Testis (tissue), 3 donors: ENCODE data around the gene ROR2. TPM values are rescaled to one million over a fixed set of nuclear protein-coding genes. Genes with fewer than 3 reads are reported as not detected.

Source experiments
- DNase-seq: peaks from one replicate; pipeline ENCODE4 v3.0.0-alpha.2; 2019
- H3K27ac ChIP-seq, 2 donors: fragments of 200-600 bp; sonication (generic); one replicate each; pipeline ENCODE4 v1.5.1; 2019
- H3K27me3 ChIP-seq: fragments of 200-600 bp; sonication (generic); one replicate; pipeline ENCODE4 v1.5.1; 2019
- H3K36me3 ChIP-seq: fragments of 200-600 bp; sonication (generic); one replicate; pipeline ENCODE4 v1.5.1; 2017; ENCODE audit warnings: low read depth; ENCODE audit errors: missing control alignments
- H3K4me1 ChIP-seq: fragments of 200-600 bp; sonication (generic); one replicate; pipeline ENCODE4 v1.5.1; 2019
- H3K4me3 ChIP-seq, 2 donors: fragments of 200-600 bp; sonication (generic); one replicate each; pipeline ENCODE4 v1.5.1; 2017 to 2019
- H3K9me3 ChIP-seq: fragments of 200-600 bp; sonication (generic); one replicate; pipeline ENCODE4 v1.5.1; 2017
- POLR2A ChIP-seq: fragments of 450-650 bp; IDR thresholded peaks from one replicate; pipeline ENCODE4 v1.6.1; 2017; ENCODE audit warnings: antibody characterized with exemption, mild to moderate bottlenecking, moderate library complexity
- WGBS, 2 donors: methylation state at CpG; one replicate each; pipeline ENCODE4 v1.1.5; 2018; 5-methylcytosine and 5-hydroxymethylcytosine counted together
- intact Hi-C: fragments of 100-400 bp; cut with DNase I; formaldehyde crosslinking; loops from one replicate; pipeline ENCODE4 v1.15.1; 2023; ENCODE audit warnings: low total_unique reads
- polyA plus RNA-seq: library from polyadenylated mRNA; stranded (reverse); fragments of 350-450 nt; fragmentation: Illumina TruSeq; extraction: RNeasy Lipid Tissue Mini Kit (QIAGEN cat#74804); gene quantifications from one replicate; pipeline ENCODE4 v1.2.3, GENCODE V29; 2014; ENCODE audit warnings: low read depth, low replicate concordance; ENCODE audit not compliant: insufficient read depth
- total RNA-seq, 2 donors: library from RNA; depleted of rRNA; stranded (reverse); fragments of >200 nt; gene quantifications; one replicate each; pipeline ENCODE4 v1.2.3, GENCODE V29; 2016
- TF ChIP-seq, protein P1 (sequence below), 3 experiments: fragments of 450-650 bp in 2 of 3; fragments of 200-600 bp in 1 of 3; sonication (generic) in 1 of 3; IDR thresholded peaks; one replicate each; pipeline ENCODE4 v1.5.1; 2016 to 2019; ENCODE audit warnings: antibody characterized with exemption in 3 of 3, mild to moderate bottlenecking in 2 of 3, moderate library complexity in 1 of 3

ROR2 gene
- total and polyA plus RNA-seq, 3 donors from 2014 or later, result 11.5 to 16.5 (median 12.3) TPM

GRCh38 chr9:91586282-91586681 is 363.7 kb downstream of the ROR2 start:
- no peaks in the 10 kb centered on the region for H3K27me3 ChIP-seq
- no peaks in the 10 kb centered on the region for H3K9me3 ChIP-seq
- 77 to 90% methylated on average over 8 of the region's 8 CpGs for WGBS, 2 donors
- no peak for DNase-seq
- no peak overlapping the region for H3K27ac ChIP-seq
- peaks cover 3% of the 10 kb centered on the region for H3K4me1 ChIP-seq
- H3K4me3 ChIP-seq, result no peak overlapping the region
- no peaks in the 10 kb centered on the region for H3K36me3 ChIP-seq
- intact Hi-C loops, result no loop called here
- no peak for TF ChIP-seq POLR2A
- TF ChIP-seq, protein P1, sequence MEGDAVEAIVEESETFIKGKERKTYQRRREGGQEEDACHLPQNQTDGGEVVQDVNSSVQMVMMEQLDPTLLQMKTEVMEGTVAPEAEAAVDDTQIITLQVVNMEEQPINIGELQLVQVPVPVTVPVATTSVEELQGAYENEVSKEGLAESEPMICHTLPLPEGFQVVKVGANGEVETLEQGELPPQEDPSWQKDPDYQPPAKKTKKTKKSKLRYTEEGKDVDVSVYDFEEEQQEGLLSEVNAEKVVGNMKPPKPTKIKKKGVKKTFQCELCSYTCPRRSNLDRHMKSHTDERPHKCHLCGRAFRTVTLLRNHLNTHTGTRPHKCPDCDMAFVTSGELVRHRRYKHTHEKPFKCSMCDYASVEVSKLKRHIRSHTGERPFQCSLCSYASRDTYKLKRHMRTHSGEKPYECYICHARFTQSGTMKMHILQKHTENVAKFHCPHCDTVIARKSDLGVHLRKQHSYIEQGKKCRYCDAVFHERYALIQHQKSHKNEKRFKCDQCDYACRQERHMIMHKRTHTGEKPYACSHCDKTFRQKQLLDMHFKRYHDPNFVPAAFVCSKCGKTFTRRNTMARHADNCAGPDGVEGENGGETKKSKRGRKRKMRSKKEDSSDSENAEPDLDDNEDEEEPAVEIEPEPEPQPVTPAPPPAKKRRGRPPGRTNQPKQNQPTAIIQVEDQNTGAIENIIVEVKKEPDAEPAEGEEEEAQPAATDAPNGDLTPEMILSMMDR (IDR thresholded peaks at IDR 0.05), result no peak

DNA sequence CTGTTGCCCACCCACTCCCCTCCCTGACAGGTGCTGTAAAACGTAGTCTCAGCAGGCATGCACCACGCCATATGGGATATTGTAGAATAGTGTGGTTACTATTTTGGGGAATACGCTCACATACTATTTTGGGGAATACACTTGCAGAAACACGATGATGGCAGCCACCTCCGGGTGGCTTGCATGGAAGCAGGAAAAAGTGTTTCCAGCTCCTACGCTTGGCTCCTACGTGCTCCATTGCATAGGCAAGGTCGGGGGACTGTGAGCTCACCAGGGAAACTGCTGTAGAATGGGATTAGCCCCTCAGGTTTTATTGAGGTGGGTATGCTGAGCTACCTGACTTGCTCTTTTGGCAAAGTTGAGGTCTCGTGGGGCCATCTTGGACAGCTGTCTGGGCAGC is 366.1 kb downstream of the ROR2 start:
- Histone ChIP-seq H3K9me3 (no peaks in the 10 kb centered on the region), H3K36me3 (no peaks in the 10 kb centered on the region), H3K27ac (no peak overlapping the region), H3K27me3 (no peaks in the 10 kb centered on the region), H3K4me3 (no peak overlapping the region), H3K4me1 (no peaks in the 10 kb centered on the region)
- no peak for DNase-seq
- TF ChIP-seq, protein P1 (IDR thresholded peaks at IDR 0.05), result no peak
- TF ChIP-seq POLR2A, result no peak
- intact Hi-C loops, result no loop called here
- WGBS, 2 donors, result 90 to 95% methylated on average over 8 to 9 of the region's 9 CpGs

DNA sequence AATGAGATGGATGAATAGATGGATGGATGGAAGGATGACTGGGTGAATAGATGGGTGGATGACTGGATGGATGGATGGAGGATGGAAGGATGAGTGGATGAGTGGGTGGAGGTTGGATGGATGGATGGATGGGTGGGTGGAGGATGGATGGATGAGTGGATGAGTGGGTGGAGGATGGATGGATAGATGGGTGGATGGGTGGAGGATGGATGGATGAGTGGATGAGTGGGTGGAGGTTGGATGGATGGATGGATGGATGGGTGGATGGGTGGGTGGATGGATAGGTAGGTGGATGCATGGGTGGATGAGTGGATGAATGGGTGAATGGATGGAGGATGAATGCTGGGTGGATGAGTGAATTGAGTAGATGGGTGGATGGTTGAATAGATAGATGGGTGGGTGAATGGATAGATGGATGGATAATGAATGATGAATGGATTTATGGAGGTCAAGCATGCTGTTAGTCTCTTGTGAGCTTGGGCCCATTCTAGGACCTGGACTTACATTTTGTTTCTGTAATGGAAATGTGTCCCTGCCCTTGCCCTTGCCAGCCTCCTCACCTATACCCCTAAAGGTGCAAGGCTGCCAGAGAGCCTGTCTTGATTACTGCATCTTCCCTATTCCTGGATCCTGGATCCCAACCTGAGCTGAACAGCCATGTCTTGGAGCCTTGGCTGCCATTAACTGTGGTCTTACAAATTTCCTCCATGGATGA is 366.7 kb downstream of the ROR2 start:
- DNase-seq, result no peak
- intact Hi-C loops, result no loop called here
- no peaks in the 10 kb centered on the region for H3K4me1 ChIP-seq

DNA sequence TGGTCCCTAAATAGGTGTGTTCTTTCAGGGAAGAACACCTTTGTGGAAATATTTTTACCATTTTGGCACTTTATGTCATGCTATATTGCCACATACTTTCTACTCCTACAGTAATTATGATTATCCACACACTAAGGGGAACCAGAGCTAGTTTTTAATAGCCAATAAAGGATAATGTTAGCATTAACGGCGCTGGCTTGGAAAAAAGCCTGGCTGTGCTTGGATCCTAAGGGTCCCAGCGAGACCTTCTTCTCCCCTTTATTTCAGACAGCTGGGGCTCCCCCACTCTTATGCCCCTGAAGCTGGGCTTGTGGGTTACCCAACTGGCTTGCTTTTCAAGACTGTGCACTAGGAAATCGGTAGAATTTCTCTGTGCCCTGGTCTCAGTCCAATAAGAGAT is 367.8 kb downstream of the ROR2 start:
- Histone ChIP-seq H3K36me3 (no peaks in the 10 kb centered on the region), H3K27ac (no peak overlapping the region), H3K9me3 (no peaks in the 10 kb centered on the region), H3K4me1 (no peaks in the 10 kb centered on the region), H3K27me3 (no peaks in the 10 kb centered on the region), H3K4me3 (no peak overlapping the region)
- DNase-seq, result no peak
- intact Hi-C loops, result no loop called here
- WGBS, 2 donors, result 92 to 96% methylated on average over 4 of the region's 4 CpGs
- TF ChIP-seq, protein P1 (IDR thresholded peaks at IDR 0.05), result no peak
- no peak for TF ChIP-seq POLR2A

More for the DNA sequence above, 366.7 kb downstream of the ROR2 start:
- H3K36me3 ChIP-seq, result no peaks in the 10 kb centered on the region
- no peak overlapping the region for H3K27ac ChIP-seq
- TF ChIP-seq, protein P1 (IDR thresholded peaks at IDR 0.05), result no peak
- no peak for TF ChIP-seq POLR2A
- H3K4me3 ChIP-seq, result no peak overlapping the region
- no peaks in the 10 kb centered on the region for H3K9me3 ChIP-seq
- no peaks in the 10 kb centered on the region for H3K27me3 ChIP-seq

DNA sequence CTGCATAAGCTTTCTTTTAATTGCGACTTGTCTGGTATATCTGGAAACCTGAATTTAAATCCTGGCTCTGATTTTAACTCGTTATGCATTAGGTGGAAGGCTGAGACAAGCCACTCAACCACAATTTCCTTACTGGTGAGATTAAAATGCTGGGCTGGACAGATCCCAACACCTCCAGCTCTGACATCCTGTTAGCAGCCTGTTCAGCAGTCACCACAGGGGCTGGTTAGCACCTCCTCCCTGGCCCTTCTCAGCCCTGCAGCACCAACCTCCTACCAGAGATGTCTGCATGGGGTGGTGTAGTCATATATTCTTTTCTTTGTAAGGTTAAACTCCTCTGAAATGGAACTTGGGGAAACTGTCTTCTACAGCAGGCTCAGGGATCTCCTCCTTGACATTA is 369.9 kb downstream of the ROR2 start:
- H3K9me3 ChIP-seq, result no peaks in the 10 kb centered on the region
- no peaks in the 10 kb centered on the region for H3K4me1 ChIP-seq
- H3K27me3 ChIP-seq, result no peaks in the 10 kb centered on the region
- H3K36me3 ChIP-seq, result no peaks in the 10 kb centered on the region
- TF ChIP-seq, protein P1 (IDR thresholded peaks at IDR 0.05), result no peak
- TF ChIP-seq POLR2A, result no peak
- intact Hi-C loops, result no loop called here
- no peak overlapping the region for H3K27ac ChIP-seq
- no peak overlapping the region for H3K4me3 ChIP-seq
- whole genome bisulfite sequencing, 2 donors, result 43 to 63% methylated on average over 2 of the region's 2 CpGs
- no peak for DNase-seq
